ELR (cell line): ENCODE data around the gene ATP1A2.

Experiments used
- DNase-seq: peaks from one replicate; pipeline ENCODE4 v3.0.0-alpha.2; 2015; ENCODE audit warnings: low read depth

ATP1A2 gene

DNA sequence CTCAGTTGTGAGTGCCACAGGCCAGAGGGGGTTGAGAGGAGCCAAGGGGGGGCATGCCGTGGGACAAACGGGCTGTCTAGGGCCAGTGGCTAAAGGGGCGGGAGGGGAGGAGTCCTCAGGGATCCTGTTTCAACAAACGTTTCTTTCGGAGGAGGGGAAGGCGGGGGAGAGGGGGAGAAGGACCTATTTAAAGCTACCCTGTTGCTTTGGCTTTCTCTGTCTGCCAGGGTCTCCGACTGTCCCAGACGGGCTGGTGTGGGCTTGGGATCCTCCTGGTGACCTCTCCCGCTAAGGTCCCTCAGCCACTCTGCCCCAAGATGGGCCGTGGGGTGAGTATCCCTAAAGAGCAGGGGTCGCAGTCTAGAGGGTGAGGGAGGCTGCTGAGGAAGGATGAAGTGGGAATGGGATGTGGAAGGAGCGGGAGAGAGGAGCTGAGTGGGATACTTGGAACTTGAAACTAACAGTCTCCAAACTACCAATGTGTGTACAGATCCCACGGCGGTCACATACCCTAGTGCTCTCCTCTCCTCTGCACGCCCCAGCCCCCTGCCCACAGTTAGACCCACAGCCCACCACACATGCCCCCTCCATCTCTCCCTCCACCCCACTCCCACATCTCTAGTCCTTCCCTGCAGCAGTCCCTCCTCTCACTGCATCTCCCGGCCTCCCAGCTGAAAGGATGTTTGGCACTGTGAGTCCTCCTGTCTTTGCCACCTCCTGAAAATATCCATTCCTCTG lies at the start of gene ATP1A2:
Gene ATP1A2 (plus strand): TSS at position 215 of the 738 bp plus-strand sequence. CDS start 103 bp downstream, at position 318.
- no peak for DNase-seq

DNA sequence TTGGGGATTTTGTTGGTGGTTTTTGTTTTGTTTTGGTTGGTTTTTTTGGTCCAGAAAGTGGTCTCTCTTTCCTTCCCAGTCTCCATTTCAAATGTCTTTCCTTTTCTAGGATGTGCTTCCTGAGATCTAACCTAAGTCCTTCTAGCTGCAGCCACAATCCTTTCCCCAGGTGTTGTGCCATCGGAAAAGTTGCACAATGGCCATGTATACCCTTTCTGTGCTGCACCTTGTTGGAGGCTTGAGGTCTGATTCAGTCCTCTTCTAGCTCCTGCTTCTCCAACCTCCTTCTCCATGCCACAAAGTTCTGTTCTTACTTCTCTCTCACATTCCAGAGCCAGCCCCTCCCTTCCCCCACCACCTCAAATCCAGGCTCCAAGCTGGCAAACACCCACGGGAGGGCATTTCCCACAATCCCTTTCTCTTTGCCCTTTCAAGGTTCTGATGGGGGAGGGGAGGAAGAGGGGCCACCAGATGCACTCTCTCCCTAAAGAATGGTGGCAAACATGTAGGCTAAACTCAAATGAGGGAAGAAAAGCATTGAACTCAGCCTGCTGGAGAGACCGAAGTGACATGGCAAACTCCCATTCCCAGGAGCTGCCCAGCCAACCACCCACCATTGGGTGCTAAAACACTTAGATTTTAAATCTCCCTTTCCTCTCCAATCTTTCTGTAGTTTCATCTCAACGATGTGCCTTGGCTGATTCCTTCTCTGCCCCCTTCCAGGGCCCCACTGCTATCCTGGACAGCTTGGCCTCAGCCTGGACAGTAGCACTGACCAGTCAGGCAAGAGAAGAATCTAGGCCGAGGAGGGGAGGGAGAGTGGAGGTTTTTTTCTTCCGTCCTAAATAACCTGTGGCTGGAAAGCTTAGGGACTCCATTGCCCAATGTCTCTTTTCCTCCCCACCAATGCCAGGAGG lies 48.5 kb upstream of the ATP1A2 start:
- DNase-seq = no peak

DNA sequence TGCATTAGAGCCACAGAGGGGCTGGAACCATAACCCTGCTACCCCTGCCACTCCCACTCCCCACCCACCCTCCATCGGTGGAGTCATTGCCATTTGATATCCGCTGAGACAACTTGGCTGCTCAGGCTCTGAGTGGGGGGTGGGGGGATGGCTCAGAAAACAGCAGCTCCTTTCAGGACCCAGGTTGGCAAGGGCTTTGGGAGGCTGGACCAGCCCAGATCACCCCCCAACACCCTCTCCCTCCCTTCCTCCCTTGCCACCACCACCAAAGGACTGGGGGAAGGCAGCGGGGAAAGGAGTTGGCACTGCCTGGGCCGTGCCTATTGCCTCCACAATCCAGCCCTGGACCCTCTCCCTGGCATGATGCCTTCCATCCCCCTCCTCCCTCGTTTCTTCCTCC lies 47.3 kb upstream of the ATP1A2 start:
- no peak for DNase-seq

DNA sequence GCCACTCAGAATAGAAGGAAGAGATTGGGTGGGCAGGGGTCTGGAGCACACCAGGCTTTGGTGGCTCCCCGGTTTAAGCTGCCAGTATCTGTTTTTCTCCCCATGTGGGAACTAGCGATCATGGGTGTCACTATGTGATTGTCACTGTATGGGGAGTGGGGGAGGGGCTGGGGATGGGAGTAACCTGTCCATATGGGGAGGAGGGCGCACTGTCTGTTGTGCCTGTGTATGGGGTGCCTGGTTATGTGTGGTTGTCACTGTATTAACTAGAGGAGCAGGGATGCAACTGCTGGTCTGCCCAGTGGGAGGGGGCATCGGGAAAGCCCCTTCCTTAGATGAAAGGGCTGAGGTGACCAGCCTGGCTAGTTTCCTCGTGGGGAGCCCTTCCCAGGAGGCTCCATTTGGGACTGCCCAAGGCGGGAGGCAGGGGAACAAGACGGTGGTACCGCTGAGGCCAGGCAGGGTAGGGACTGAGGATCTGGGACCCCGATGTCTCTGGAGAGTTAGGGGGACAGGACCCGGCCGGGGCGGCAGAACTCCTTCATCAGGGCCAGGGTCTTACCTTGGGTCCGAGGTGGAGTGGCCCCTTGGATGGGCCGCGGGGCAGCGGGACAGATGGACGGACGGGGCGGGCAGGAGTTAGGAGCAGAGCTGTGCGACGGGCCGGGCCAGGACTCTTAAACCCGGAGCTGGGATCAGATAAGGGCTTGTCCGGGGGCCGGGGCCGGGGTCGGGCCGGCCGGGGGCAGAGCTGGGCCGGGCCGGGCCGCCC lies 45.9 kb upstream of the ATP1A2 start, which contains the start of gene KCNJ10:
Gene KCNJ10 (minus strand): TSS at position 701 of the 772 bp plus-strand sequence. CDS start 27,628 bp downstream, outside the sequence.
- no peak for DNase-seq

DNA sequence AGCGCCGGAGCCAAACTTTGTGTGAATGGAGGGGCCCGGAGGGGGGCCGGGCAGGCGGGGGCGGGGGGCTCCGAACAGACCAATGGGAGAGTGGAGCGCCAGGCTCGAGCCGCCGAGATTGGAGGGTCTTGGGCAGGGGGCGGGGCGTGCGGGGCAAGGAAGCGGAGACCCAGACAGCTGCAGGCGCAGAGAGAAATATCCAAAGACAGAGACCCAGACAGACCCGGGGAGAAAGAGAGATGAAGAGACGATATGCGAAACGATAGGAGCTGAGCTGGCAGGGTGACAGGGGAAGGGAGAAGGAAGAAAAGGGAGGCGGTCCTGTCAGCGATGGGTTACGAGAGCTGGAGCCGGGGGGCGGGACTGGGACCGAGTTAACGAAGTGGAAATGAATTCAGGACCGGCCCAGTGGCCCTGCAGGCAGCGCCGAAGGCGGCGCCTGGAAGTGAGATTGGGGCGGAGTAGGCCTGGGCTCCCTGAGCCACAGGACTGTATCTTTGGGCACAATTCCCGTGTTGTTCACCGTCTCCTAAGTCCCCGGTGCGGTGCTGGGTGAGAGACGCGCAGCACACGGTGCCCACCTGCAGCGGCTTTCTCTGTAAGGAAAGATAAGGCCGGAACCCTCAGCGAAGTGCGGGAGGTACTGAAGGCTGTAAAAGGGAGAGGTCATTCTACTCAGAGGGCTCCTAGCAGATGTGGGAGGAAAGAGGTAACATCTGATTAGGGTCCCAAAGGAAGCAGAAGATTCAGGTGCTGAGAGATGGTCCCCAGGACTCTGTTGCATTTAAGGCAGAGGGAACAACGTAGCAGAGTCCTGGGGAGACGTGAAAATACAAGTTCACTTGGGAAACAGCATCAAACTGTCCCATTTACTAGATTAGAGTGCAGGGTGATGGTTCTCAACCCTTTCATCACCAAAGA lies 45.1 kb upstream of the ATP1A2 start:
- peak; percentile 62 for DNase-seq

DNA sequence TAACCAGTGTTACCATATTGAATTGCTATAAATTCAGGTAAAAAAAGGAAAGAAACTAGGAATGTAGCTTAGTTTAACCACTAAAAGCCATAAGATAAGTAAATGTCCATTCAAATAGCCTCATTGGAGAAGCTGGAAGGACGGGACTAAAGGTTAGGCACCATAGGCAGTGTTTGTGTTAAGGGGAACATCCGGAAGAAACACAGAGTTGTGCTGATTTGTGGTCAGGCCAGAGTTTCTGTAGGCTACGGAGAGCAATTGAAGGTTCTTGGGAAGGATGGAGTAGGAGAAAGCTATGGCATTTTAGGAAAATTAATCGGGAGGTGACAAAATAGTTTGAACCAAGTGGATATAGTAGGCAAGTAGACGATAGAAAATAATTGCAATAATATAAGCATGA lies 44.3 kb upstream of the ATP1A2 start:
- DNase-seq = no peak

DNA sequence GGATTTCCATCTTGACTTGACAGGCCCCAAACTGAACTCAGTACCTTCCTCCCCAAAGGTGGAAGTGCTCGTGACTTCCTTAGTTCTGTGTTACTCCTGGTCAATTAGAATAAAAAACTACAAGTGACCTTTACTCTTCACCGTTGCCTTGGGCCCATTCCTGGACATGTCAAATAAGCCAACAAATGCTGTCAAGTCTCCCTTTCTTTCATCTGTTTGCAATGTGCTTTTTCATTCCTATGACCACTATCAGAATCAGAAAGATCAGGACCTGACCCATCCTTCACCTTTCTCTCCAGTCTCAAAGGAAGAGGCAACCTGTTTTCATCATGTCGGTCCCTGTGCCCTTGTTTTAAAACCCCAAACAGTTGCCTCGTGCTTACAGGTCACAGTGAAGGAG lies 40.7 kb upstream of the ATP1A2 start:
- DNase-seq = no peak

DNA sequence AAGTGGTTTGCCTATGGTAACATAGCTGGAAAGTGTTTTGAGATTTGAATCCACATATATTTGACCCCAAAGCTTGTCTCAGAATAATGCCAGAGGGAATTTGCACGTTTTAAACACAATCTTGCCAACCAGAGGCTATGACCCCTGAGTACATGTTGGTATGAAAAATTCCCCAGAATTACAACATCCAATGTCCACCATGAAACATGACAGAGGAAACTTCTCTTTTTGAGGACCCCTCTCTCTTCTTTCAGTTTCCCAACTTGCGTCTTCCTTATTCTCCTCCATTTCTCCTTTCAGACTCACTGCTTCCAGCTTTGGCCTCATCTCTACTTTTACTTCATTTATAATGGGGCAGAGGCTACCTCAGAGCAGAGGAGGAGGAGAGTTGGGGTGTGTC lies 39.7 kb upstream of the ATP1A2 start:
- no peak for DNase-seq

DNA sequence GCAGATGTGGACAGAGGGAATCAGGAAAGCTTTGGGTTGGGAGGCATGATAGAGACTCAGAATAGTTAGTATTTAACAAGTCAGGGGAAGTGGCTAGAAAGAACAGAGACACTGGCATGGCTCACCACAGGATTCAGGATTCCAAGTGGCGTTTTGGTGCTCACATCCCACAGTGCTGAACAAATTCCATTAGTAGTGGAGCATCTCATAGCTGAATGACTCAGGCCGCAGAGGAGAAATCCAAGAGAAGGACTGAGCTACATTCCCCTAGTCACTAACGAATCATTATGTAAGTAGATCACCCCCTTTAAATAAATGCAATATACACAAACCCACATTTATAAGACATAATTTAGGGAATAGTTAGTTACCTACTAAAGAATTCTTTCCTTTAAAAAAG lies 39.3 kb upstream of the ATP1A2 start:
- DNase-seq = peak; percentile 10

DNA sequence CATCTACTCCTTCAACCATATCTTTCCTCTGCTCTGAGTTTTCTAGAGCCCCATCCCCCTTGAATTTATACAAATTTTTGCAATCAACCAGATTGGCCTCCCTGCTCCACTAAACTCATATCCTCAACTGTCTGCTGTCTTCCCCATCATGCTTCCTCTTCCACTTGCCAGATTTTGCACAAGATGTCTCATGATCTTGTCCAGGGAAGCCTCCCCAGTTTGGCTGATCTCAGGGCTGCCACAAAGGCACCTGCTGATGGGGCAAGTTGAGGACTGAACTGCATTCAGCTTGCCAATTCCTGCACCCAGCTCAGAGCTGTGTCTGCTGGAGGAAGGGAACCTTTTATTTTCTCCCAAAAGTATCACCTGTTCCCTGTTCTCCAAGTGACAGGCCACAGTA lies 38.1 kb upstream of the ATP1A2 start:
- no peak for DNase-seq

DNA sequence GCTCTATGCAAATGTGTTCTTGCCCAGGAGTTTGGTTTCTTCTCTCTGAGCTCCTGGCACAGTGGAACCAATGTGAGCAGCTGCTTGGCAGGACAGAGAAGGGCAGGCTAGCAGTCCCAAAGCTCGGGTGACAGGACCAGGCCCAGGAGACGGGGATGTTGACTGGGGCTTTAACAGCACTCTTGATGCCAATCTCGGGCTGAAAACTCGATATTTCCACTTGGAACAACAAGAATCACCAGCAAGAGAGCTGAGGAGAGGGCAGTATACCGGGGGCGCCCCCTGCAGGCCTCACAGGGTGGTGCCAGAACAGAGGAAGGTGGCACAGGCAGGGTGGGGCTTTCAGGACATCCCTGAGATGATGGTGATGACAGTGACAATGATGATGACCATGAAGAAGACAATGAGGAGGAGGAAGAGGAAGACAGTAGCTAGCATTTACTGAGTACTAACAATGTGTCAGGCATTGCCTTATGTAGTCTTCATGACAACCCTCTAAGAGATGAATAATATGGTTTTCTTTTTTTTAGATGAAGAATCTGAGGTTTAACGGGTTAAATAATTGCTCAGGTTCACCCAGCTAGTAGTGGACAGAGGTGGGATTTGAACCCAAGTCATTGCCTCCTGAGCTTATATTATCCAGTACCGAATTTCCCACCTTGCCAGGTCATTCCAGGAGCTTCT lies 36.9 kb upstream of the ATP1A2 start:
- peak; percentile 44 for DNase-seq

DNA sequence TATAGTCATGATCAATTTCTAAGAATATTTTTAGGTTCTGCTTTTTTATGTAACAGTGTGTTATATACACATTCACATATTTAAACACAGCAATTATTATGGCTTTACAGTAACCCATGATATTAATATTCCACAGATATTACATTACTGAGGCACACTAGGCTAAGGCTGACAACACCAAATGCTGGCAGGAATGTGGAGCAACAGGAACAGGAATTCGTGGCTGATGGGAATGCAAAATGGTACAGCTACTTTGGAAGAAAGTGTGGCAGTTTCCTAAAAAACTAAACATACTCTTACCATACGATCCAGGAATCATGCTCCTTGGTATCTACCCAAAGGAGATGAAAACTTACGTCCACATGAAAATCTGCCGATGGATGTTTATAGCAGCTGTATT lies 36.1 kb upstream of the ATP1A2 start:
- DNase-seq = no peak

DNA sequence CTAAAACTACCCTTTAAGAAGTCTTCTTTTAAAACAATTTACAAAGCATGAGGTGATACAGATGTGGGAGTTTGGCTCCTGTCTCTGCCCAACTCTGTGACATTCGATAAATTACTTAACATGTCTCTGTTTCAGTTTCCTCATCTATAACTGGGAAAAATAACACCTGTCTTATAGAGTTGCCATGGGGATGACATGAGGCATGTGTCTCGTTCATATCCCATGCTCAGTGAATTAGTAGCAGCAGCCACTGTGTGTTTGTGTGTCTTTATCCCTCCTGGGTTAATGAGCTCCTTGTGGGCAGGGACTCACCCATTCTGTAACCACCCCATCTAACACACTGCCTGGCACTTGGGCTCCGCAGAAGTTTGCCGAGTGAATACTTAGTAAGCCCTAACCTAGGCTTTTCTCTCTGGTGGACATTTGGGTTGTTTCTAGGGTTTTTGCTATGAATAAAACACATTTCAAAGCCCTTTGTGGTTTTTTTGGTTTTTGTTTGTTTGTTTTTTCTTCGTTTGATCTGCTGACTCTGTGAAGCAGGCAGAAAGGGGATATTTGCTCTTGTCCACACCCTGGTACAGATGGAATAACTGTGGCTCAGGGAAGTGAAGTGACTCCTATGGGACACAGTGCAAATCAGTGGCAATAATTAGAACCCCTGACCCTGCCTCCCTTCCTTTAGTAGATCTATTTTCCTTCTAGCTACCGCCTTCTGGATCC lies 35.0 kb upstream of the ATP1A2 start:
- no peak for DNase-seq

DNA sequence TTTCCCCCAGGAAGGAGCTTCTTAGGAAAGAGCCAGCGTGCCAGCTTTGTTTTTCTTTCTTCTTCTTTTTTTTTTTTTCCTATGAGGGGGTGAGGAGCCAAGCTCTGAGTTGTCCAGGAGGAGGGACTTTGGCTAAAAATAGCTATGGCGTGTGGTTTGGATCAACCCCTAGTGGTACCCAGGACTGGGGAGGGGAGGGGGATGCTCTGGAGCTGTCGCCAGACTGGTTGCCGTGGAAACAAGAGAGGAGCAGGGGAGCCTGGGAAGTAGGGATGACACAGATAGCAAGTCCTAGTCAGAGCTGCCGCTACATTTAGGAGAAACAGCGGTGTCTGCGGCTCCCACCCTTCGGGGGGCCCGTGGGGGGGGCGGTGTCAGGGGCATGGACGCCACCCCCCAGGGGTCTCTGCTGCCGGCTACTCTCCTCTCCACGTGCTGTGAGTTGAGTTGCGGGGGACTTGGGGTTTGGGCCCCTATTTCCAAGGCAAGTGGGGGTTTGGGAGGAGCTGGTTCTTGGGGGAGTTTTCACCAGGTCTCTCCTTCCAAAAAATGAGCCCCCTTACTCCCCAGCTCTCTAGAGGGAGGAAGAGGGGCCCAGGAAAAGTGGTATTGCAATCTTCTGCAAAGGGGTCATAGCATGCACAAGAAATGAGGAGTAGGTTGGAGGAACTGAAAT lies 34.2 kb upstream of the ATP1A2 start, which contains the start of gene KCNJ9:
Gene KCNJ9 (plus strand): TSS at position 278 of the 676 bp plus-strand sequence. CDS start 2,493 bp downstream, outside the sequence.
- no peak for DNase-seq

DNA sequence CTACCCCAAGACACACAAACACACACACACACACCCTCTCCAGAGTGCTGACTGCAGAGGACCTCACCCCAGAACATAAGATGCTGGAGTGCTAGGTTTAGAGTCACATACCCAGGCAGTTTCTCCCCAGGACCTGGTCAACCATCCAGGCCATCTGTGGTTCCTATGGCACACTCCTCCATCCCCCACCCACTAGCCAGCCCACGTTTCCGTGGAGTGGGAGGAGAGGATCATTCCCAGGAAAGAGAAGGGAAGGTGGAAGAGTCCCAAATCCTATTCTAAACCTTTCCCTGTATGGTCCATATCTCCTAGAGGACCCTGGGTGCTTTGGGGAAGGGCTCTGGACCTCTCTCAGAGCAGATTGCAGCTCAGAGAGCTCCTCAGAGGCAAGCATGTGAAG lies 33.1 kb upstream of the ATP1A2 start:
- DNase-seq = no peak

DNA sequence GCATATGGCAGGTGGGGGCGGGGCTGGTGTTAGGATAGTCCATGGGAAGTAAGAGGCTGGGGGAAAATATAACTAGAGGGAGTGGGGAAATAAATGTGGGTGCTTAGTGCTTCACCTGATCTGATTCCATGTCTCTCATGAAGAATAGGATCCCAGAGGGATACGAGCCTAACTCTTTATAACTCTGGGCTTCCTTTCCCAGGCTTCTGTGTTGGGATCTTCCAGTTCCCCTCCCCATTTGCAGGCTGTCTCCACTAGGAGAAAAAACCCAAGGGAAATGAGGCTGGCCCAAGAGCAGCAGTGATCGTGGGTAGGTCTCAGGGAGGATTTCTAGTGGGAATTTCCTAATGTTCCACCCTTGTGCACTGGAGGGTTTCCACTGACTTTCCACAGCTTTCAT lies 32.6 kb upstream of the ATP1A2 start:
- no peak for DNase-seq

DNA sequence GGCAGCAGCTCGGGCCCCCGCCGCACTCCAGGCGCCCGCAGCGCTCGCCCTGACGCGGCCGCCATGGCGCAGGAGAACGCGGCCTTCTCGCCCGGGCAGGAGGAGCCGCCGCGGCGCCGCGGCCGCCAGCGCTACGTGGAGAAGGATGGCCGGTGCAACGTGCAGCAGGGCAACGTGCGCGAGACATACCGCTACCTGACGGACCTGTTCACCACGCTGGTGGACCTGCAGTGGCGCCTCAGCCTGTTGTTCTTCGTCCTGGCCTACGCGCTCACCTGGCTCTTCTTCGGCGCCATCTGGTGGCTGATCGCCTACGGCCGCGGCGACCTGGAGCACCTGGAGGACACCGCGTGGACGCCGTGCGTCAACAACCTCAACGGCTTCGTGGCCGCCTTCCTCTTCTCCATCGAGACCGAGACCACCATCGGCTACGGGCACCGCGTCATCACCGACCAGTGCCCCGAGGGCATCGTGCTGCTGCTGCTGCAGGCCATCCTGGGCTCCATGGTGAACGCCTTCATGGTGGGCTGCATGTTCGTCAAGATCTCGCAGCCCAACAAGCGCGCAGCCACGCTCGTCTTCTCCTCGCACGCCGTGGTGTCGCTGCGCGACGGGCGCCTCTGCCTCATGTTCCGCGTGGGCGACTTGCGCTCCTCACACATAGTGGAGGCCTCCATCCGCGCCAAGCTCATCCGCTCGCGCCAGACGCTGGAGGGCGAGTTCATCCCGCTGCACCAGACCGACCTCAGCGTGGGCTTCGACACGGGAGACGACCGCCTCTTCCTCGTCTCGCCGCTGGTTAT lies 31.4 kb upstream of the ATP1A2 start:
- no peak for DNase-seq

DNA sequence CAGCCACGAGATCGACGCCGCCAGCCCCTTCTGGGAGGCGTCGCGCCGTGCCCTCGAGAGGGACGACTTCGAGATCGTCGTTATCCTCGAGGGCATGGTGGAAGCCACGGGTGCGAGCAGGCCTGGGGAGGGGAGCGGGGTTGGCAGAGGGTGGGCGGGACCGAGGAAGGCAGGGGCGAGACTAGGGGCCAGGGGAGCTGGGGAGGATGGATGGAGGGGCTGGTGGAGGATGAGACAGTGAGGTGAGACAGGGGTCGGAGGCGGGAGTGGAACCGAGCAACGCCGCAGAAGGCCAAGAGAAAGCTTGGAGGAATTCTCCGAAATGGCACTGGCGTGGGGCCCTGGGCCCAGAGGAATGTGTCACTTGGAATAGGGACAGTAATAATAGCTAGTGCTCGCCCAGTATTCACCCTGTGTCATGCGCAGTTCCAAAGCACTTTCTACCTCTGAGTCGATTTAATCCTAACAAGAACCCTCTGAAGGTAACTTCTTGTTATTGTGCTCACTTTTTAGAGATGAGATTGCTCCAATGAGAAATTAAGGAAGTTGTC lies 30.7 kb upstream of the ATP1A2 start:
- DNase-seq = no peak
